B cell (primary cell): Measurements from ENCODE around the gene LRFN4. TPM values are rescaled to one million over a fixed set of nuclear protein-coding genes. Genes with fewer than 3 reads are reported as not detected.

Source experiments
- ATAC-seq: fragments of 200-7000 bp; cut with Tn5 transposase; one replicate; pipeline ENCODE4 v1.10.0; 2021; ENCODE audit warnings: low read depth, mild to moderate bottlenecking, moderate number of reproducible peaks, moderate library complexity
- CTCF ChIA-PET: fragments of 350-600 bp; sonication (Branson Sonifier 250); formaldehyde crosslinking; loops from one replicate; lab custom pipeline; 2021; ENCODE audit warnings: antibody characterized with exemption, inconsistent platforms; lab: Charles Lee
- POLR2A ChIA-PET: fragments of 350-600 bp; sonication (Branson Sonifier 250); formaldehyde crosslinking; loops from one replicate; lab custom pipeline; 2021; ENCODE audit warnings: antibody characterized with exemption; lab: Charles Lee
- DNase-seq: peaks from one replicate; pipeline ENCODE4 v3.0.0; 2013
- H2AFZ ChIP-seq: 2 replicates; pipeline ENCODE4 v1.6.1; 2012; ENCODE audit warnings: mild to moderate bottlenecking, low read depth, low read length; ENCODE audit not compliant: insufficient read depth, poor library complexity, severe bottlenecking
- H3K27ac ChIP-seq, 2 donors: 1 replicate in 1 of 2; 2 replicates in 1 of 2; pipeline ENCODE4 v1.5.1; 2012 to 2013; ENCODE audit warnings: low read length in 2 of 2, mild to moderate bottlenecking in 2 of 2, moderate library complexity in 1 of 2
- H3K27me3 ChIP-seq, 4 experiments: fragments of 200-600 bp in 1 of 4; sonication (generic) in 1 of 4; replicated peaks in 1 of 4; 1 replicate in 2 of 4; 2 replicates in 2 of 4; pipeline versions ENCODE4 v1.6.1 to v1.7.0; 2013 to 2016; ENCODE audit warnings: low read length in 3 of 4, mild to moderate bottlenecking in 2 of 4, mixed read lengths in 1 of 4, moderate library complexity in 1 of 4; ENCODE audit not compliant: insufficient read depth in 4 of 4, control insufficient read depth in 3 of 4; ENCODE audit errors: control extremely low read depth in 1 of 4
- H3K36me3 ChIP-seq, 2 experiments: replicated peaks in 1 of 2; 1 replicate in 1 of 2; 2 replicates in 1 of 2; pipeline versions ENCODE4 v1.6.1 to v1.7.1; 2013; ENCODE audit warnings: low read length in 1 of 2; ENCODE audit not compliant: insufficient read depth in 2 of 2, control insufficient read depth in 1 of 2; ENCODE audit errors: control extremely low read depth in 1 of 2, extremely low read depth in 1 of 2
- H3K4me1 ChIP-seq, 2 donors: fragments of 200-600 bp in 1 of 2; sonication (generic) in 1 of 2; 1 replicate in 1 of 2; 2 replicates in 1 of 2; pipeline versions ENCODE4 v1.5.1 to v1.6.1; 2013 to 2017; ENCODE audit warnings: low read length in 2 of 2; ENCODE audit not compliant: control insufficient read depth in 2 of 2, insufficient read depth in 2 of 2
- H3K4me2 ChIP-seq: replicated peaks from 2 replicates; pipeline ENCODE3; 2012; ENCODE audit warnings: mild to moderate bottlenecking, low read depth, low read length; ENCODE audit not compliant: poor library complexity, severe bottlenecking
- H3K4me3 ChIP-seq, 5 experiments: fragments of 200-600 bp in 1 of 5; sonication (generic) in 1 of 5; 1 replicate in 3 of 5; 2 replicates in 2 of 5; pipeline versions ENCODE4 v1.5.1 to v1.7.0; 2011 to 2016; ENCODE audit warnings: low read length in 4 of 5, mild to moderate bottlenecking in 4 of 5, low read depth in 2 of 5, control low read depth in 1 of 5, moderate library complexity in 1 of 5; ENCODE audit not compliant: insufficient read depth in 1 of 5; ENCODE audit errors: control extremely low read depth in 1 of 5, extremely low read depth in 1 of 5
- H3K79me2 ChIP-seq: fragments of 200-600 bp; sonication (generic); one replicate; pipeline ENCODE4 v1.6.0; 2016; ENCODE audit warnings: low read length; ENCODE audit not compliant: control insufficient read depth, insufficient read depth
- H3K9ac ChIP-seq: fragments of 200-600 bp; sonication (generic); 2 replicates; pipeline ENCODE4 v1.6.1; 2017; ENCODE audit warnings: mild to moderate bottlenecking, low read length, moderate library complexity
- H3K9me3 ChIP-seq, 3 donors: one replicate each; pipeline versions ENCODE4 v1.6.1 to v1.7.1; 2013; ENCODE audit warnings: low read length in 2 of 3; ENCODE audit not compliant: control insufficient read depth in 2 of 3, insufficient read depth in 1 of 3; ENCODE audit errors: control extremely low read depth in 1 of 3
- H4K20me1 ChIP-seq: 2 replicates; pipeline ENCODE4 v1.6.0; 2012; ENCODE audit warnings: mild to moderate bottlenecking, low read length; ENCODE audit not compliant: insufficient read depth, control insufficient read depth, poor library complexity, severe bottlenecking
- H3K27ac Mint-ChIP-seq: one replicate; pipeline ENCODE4 v1.8.0; 2021; ENCODE audit warnings: mixed read lengths
- H3K27me3 Mint-ChIP-seq: one replicate; pipeline ENCODE4 v1.8.0; 2021; ENCODE audit warnings: mixed read lengths
- H3K4me1 Mint-ChIP-seq: one replicate; pipeline ENCODE4 v1.8.0; 2021; ENCODE audit warnings: mixed read lengths
- H3K4me3 Mint-ChIP-seq: one replicate; pipeline ENCODE4 v1.8.0; 2021; ENCODE audit warnings: mixed read lengths
- H3K9me3 Mint-ChIP-seq: one replicate; pipeline ENCODE4 v1.8.0; 2022; ENCODE audit warnings: mixed read lengths; ENCODE audit not compliant: insufficient read depth
- CTCF ChIP-seq: fragments of 200-600 bp; IDR thresholded peaks from one replicate; pipeline ENCODE4 v1.8.0; 2022; ENCODE audit warnings: antibody characterized with exemption, mild to moderate bottlenecking
- EZH2 ChIP-seq: IDR thresholded peaks from 2 replicates; pipeline ENCODE4 v1.6.1; 2012; ENCODE audit warnings: borderline replicate concordance, low read depth, mild to moderate bottlenecking, moderate library complexity, low read length; ENCODE audit not compliant: insufficient read depth, poor library complexity, severe bottlenecking
- WGBS: methylation state at CpG from one replicate; pipeline ENCODE4 v1.1.5; 2013; ENCODE audit warnings: missing lambda C conversion rate; ENCODE audit not compliant: insufficient coverage; 5-methylcytosine and 5-hydroxymethylcytosine counted together
- intact Hi-C: fragments of 100-400 bp; cut with micrococcal nuclease; formaldehyde crosslinking; loops from one replicate; pipeline ENCODE4 v1.10.0; 2022
- polyA plus RNA-seq: library from polyadenylated mRNA; depleted of rRNA; stranded (reverse); fragments of >200 nt; gene quantifications from 2 replicates; pipeline ENCODE4 v1.2.3, GENCODE V29; 2012
- total RNA-seq, 2 donors: library from RNA; stranded (reverse); fragments of 120-200 nt in 1 of 2; gene quantifications; 1 replicate in 1 of 2; 2 replicates in 1 of 2; pipeline versions ENCODE4 v1.2.3 to v1.2.4, GENCODE V29; 2013 to 2022

The LRFN4 gene
- total and polyA plus RNA-seq, 2 donors (not counting 1 experiment from before 2014, with no cell fraction given): 7.1 to 12.1 TPM

DNA sequence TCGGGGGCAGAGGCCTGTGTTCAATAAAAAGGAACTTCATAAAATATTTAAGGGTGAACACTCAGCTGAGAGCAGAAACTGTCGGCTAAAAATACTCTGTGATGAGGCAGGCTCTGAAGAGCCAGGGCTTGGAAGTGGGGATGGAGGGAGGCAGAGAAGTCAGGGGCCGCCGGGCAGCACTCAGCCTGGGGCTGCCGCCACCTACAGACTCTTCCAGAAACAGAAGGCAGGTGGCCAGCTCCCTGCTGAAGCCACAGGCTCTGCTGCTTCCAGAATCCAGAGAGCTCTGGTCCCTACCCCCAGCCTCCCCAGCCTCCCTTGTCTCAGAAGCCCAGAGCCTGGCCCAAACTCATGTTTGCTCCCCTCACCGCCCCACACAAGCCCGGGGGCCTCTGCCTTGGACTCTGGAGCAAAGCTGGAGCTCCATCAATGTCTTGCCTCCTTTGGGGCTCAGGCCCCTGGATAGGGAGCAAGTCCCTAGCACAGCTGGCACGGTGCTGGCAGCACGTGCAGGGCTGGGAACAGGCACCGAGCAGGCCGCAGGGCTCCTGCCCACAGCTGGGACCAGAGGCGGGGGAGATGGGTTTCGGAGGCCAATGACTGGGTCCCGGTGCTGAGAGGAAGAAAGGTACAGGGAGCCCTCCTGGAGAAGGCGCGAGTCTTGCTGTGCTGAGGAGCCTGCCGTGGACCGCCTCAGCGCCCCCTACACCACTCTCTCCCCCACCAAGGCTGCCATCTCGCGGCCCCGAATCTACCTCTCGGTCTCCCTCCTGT lies 8.2 kb downstream of the LRFN4 start:
- Mint-ChIP-seq H3K4me3 (no peak overlapping the region), H3K27ac (no peak overlapping the region), H3K27me3 (no peaks in the 10 kb centered on the region), H3K9me3 (no peaks in the 10 kb centered on the region), H3K4me1 (peaks cover 16% of the 10 kb centered on the region)
- H4K20me1 ChIP-seq: no peaks in the 10 kb centered on the region
- H3K79me2 ChIP-seq: no peaks in the 10 kb centered on the region
- no peak for ATAC-seq
- no peak overlapping the region for H2AFZ ChIP-seq
- H3K4me3 ChIP-seq: no peak overlapping the region
- no peaks in the 10 kb centered on the region for H3K36me3 ChIP-seq
- TF ChIP-seq EZH2 (no peak), CTCF (no peak)
- no peaks in the 10 kb centered on the region for H3K27me3 ChIP-seq
- intact Hi-C loops: no loop called here
- H3K4me1 ChIP-seq: peaks cover 4 to 10% of the 10 kb centered on the region in 2 donors
- no peak overlapping the region for H3K9ac ChIP-seq
- 93% methylated on average over 17 of the region's 23 CpGs for WGBS
- CTCF ChIA-PET: interaction anchor here (1.1 to 1.4 kb wide), 2 partner anchors 10 to 19 kb away, joined by 3 read pairs; no protein-coding TSS in a partner anchor
- POLR2A ChIA-PET: no interaction called here
- no peaks in the 10 kb centered on the region for H3K9me3 ChIP-seq
- no peak for DNase-seq
- peak overlapping the region; percentile 25 for H3K4me2 ChIP-seq
- H3K27ac ChIP-seq: no peak overlapping the region

DNA sequence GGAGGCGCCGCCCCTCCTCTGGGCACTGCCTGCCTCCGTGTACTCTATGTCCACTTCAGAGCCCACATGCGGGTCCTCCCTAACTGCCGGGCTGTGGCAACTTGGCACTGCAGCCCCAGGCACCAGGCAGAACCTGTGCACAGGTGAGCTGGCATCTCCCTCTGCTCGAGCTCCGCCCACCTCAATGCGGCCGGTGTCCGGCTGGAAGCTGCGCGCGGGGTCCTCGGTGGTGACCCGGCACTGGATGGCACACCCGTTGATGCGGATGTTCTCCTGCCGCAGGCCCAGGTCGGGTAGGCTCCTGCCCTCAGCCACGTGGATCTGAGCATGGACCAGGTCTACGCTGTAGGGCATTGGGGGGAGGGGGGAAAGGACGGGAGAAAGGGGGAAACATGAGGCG lies 9.1 kb downstream of the LRFN4 start:
- Histone ChIP-seq H3K4me1 (peaks cover 4 to 10% of the 10 kb centered on the region in 2 donors), H3K4me3 (no peak overlapping the region), H3K4me2 (no peak overlapping the region), H3K27ac (no peak overlapping the region), H3K9me3 (no peaks in the 10 kb centered on the region), H2AFZ (no peak overlapping the region), H3K27me3 (no peaks in the 10 kb centered on the region), H4K20me1 (no peaks in the 10 kb centered on the region), H3K9ac (no peak overlapping the region), H3K79me2 (no peaks in the 10 kb centered on the region), H3K36me3 (no peaks in the 10 kb centered on the region)
- DNase-seq: no peak
- Mint-ChIP-seq H3K9me3 (no peaks in the 10 kb centered on the region), H3K27me3 (no peaks in the 10 kb centered on the region), H3K4me3 (no peak overlapping the region), H3K27ac (no peak overlapping the region), H3K4me1 (peaks cover 16% of the 10 kb centered on the region)
- ChIA-PET POLR2A (interaction anchor here (0.7 kb wide), 1 partner anchor 10 kb away, joined by 6 read pairs; no protein-coding TSS in a partner anchor), CTCF (interaction anchor here (0.6 to 1.4 kb wide), 2 partner anchors 18 to 434 kb away, joined by 3 to 4 read pairs; no protein-coding TSS in a partner anchor)
- TF ChIP-seq EZH2: no peak
- TF ChIP-seq CTCF: no peak
- ATAC-seq: no peak
- intact Hi-C loops: no loop called here
- WGBS: 96% methylated on average over 21 of the region's 23 CpGs
